Large intestine (tissue), 3 donors: ENCODE data around the gene PARM1. TPM values are rescaled to one million over a fixed set of nuclear protein-coding genes. Genes with fewer than 3 reads are reported as not detected.

ENCODE experiments used
- DNase-seq, 2 donors: peaks; one replicate each; pipeline versions ENCODE4 v3.0.0 to v3.0.0-alpha.2; 2013
- H3K27ac ChIP-seq: one replicate; pipeline ENCODE4 v1.5.1; 2013; ENCODE audit warnings: low read length
- H3K27me3 ChIP-seq: 2 replicates; pipeline ENCODE4 v1.6.1; 2013; ENCODE audit warnings: low read length; ENCODE audit not compliant: control insufficient read depth, insufficient read depth
- H3K36me3 ChIP-seq: 2 replicates; pipeline ENCODE4 v1.6.1; 2013; ENCODE audit warnings: low read length; ENCODE audit not compliant: control insufficient read depth, insufficient read depth
- H3K4me1 ChIP-seq: one replicate; pipeline ENCODE4 v1.6.1; 2013; ENCODE audit warnings: low read length; ENCODE audit not compliant: control insufficient read depth, insufficient read depth
- H3K4me3 ChIP-seq: one replicate; pipeline ENCODE4 v1.5.1; 2013; ENCODE audit warnings: low read length
- H3K9me3 ChIP-seq: one replicate; pipeline ENCODE4 v1.6.1; 2013; ENCODE audit warnings: mild to moderate bottlenecking, low read depth, low read length, moderate library complexity; ENCODE audit not compliant: control insufficient read depth
- WGBS: methylation state at CpG from one replicate; pipeline ENCODE4 v1.1.5; 2013; ENCODE audit warnings: low lambda C conversion rate; ENCODE audit not compliant: insufficient coverage; 5-methylcytosine and 5-hydroxymethylcytosine counted together
- polyA plus RNA-seq: library from polyadenylated mRNA; unstranded; fragments of 120-200 nt; gene quantifications from one replicate; pipeline ENCODE4 v1.2.1, GENCODE V29; 2013

Gene PARM1
- polyA plus RNA-seq, 1 donor: 38.2 TPM

DNA sequence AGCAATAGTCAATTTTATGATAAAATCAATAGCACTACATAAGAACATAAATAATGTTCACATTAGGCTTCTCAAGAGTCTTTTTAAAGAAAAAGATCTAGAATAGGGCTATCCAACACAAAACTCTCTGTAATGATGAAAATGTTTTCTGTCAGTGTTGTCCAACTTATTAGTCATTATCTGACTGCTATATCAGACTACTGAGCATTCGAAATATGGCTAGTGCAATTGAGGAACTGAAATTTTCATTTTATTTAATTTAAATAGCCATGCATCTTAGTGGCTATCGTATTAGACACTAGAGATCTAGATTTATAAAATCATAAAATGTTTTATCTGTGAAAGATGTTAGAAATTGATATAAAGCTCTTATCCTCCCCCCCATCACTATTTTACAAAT is 26.0 kb downstream of the PARM1 start:
- H3K27me3 ChIP-seq: no peaks in the 10 kb centered on the region
- no peak overlapping the region for H3K27ac ChIP-seq
- no peak overlapping the region for H3K4me3 ChIP-seq
- 100% methylated on average over 2 of the region's 2 CpGs for WGBS
- H3K36me3 ChIP-seq: peaks cover under 1% of the 10 kb centered on the region
- H3K4me1 ChIP-seq: no peaks in the 10 kb centered on the region
- peaks cover 8% of the 10 kb centered on the region for H3K9me3 ChIP-seq
- no peak for DNase-seq

DNA sequence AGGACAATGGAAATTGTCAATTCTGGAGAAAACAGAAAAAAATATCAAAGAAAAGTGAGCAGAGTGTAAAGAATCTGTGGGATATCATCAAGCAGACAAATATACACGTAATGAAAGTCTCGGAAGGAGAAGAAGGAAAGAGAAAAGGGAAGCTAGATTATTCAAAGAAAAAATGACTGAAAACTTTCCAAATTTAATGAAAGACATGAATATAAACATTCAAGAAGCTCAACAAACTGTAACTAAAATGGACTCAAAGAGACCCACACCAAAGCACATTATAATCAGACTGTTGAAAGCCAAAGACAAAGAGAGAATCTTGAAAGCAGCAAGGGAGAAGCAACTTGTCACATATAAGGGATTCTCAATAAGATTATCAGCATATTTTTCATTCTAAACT is 28.3 kb downstream of the PARM1 start:
- Histone ChIP-seq H3K4me1 (no peaks in the 10 kb centered on the region), H3K27ac (no peak overlapping the region), H3K4me3 (no peak overlapping the region), H3K36me3 (no peaks in the 10 kb centered on the region), H3K9me3 (peaks cover 8% of the 10 kb centered on the region), H3K27me3 (no peaks in the 10 kb centered on the region)
- 94% methylated on average over 2 of the region's 2 CpGs for WGBS
- DNase-seq: no peak

DNA sequence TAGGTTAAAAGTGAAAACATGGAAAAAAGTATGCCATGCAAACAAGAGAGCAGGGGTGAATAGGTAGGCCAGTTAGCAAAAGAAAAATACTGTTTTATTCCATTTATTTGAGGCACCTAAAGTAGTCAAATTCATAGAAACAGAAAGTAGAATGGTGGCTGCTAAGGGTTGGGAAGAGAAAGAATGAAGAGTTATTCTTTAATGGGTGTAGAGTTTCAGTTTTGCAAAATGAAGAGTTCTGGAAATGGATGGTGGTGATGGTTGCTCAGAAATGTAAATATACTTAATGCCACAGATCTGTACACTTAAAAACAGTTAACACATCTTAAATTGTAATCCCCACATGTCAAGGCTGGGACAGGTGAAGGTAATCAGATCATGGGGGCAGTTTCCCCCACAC is 29.7 kb downstream of the PARM1 start:
- no peaks in the 10 kb centered on the region for H3K4me1 ChIP-seq
- peaks cover 8% of the 10 kb centered on the region for H3K9me3 ChIP-seq
- no peaks in the 10 kb centered on the region for H3K27me3 ChIP-seq
- H3K27ac ChIP-seq: no peak overlapping the region
- DNase-seq: no peak
- no peak overlapping the region for H3K4me3 ChIP-seq
- H3K36me3 ChIP-seq: no peaks in the 10 kb centered on the region

DNA sequence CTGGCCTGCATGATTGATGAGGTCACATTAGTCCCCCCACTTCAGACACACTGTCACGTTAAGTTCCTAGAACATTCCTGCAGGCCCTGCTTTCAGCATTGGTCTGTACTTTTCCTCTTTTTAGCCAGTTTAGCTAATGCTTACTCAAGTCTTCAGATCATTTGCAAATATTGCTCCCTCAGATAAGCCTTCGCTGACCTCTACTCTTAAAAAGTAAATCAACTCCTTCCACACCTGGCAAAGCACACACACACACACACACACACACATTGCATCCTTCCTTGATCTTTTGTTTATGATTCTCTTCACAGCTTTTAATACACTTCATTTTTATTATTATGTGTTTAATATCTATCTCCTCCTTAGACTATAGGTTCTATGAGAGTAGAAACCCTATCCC is 31.4 kb downstream of the PARM1 start:
- no peaks in the 10 kb centered on the region for H3K27me3 ChIP-seq
- 40% methylated on average over 1 of the region's 2 CpGs for whole genome bisulfite sequencing

DNA sequence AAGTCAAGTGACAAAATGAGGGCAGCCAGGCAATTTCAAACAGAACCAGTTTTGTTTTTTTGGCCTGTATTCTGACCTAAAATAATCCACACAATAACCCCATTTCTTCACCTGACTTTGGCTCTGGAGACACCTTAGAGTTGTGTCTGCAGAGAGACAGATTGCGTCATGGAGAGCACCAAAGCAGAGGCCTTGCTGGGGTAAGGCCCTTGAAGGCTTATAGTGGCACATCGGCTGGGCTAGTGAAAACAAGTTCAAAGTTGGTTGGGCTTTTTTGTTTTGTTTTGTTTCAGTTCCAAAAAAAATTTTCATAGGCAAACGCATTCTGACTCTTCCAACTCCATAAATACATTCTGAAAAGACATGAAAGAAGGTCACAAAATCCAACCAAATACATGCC is 34.4 kb downstream of the PARM1 start:
- H3K9me3 ChIP-seq: no peaks in the 10 kb centered on the region
- H3K27me3 ChIP-seq: no peaks in the 10 kb centered on the region
- WGBS: 70% methylated on average over 2 of the region's 3 CpGs
- H3K36me3 ChIP-seq: no peaks in the 10 kb centered on the region
- peaks cover 23% of the 10 kb centered on the region for H3K4me1 ChIP-seq
- H3K27ac ChIP-seq: no peak overlapping the region
- no peak for DNase-seq
- no peak overlapping the region for H3K4me3 ChIP-seq

More for the DNA sequence above, 31.4 kb downstream of the PARM1 start:
- Histone ChIP-seq H3K36me3 (no peaks in the 10 kb centered on the region), H3K27ac (no peak overlapping the region), H3K4me3 (no peak overlapping the region), H3K9me3 (peaks cover 8% of the 10 kb centered on the region), H3K4me1 (peaks cover 6% of the 10 kb centered on the region)
- no peak for DNase-seq

DNA sequence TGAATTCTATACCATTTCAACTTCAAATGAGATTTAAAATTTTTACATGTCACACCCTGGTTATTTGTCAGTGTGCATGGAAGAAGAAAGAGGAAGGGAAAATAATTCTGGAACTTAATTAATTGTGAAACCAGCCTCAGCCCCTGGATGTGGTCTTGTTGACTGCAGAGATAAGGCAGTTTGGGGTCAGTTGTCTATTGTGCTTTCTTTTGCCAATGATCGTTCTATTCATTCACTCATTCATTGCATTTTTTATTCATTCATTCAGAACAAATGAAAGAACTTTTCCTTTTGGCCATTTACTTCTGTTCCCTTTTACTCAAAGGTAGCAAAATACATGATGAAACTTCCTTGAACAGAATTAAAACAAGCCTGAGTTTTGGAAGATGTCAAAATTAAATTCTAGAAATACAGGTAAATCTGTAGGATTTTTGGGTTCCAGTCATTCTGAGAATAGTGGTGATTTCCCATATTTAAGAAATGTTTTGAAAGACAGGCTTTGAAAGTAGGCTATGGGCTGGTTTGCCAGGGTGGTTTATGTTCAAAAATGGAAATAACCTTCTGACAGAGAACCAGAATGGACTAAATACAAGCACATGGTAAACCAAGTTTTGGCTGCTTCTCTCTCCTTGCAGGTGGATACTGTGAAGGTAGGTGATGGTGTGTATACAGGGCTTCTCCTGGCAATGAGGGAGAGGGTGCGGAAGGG is 35.7 kb downstream of the PARM1 start:
- no peaks in the 10 kb centered on the region for H3K9me3 ChIP-seq

DNA sequence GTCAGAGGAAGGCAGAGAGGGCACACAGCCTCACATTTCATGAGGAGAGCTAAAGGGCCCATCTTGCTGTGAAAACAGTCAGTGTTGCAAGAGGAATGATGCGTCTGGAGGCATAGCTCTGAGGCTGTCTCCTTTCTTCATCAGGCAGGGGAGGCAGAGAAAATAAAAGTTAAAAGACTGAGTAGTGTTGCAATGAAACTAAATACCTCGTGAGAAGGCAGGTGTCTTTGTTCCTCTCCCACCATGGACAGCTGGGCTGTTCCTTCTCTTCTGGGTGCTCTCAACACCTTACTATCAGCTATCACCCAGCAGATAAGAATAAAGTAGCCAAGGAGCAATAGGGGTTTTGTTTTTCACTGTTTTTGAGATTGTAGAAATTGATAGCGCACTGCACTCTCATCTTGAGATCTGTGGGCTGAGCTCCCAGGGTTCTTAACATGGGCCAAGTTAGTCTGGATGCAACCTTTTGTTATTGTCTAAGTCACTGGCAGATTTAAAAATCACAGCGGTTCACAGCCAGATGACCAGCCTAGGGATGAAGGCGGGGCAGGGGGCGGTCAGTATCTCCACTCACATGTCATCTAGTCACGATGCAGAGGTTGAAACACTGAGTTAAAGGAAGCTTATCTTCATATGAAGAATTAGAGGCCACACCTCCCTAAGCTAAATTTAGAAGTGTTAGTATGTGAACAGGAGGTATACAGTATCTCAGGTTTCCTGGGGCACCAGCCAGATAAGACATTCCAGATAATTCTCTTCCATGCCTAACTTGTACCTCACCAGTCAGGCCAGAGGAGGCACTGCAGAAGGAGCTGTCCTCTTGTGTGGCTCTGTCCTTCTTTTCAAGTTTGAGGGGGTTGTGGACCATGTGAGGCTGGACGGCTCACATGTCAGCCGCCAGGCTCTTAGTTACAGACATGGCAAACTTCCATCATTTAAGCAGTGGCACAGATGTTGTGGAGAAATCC is 36.9 kb downstream of the PARM1 start:
- WGBS: no CpG with 5 or more reads among the region's 9 CpGs
- H3K36me3 ChIP-seq: no peaks in the 10 kb centered on the region
- peak; percentile 80 to 86 for DNase-seq
- H3K9me3 ChIP-seq: no peaks in the 10 kb centered on the region
- H3K27me3 ChIP-seq: no peaks in the 10 kb centered on the region
- H3K27ac ChIP-seq: peak overlapping the region; percentile 83
- H3K4me3 ChIP-seq: no peak overlapping the region
- H3K4me1 ChIP-seq: peaks cover 23% of the 10 kb centered on the region

More for the DNA sequence above, 35.7 kb downstream of the PARM1 start:
- no peak overlapping the region for H3K4me3 ChIP-seq
- H3K27ac ChIP-seq: peak overlapping the region; percentile 83
- H3K27me3 ChIP-seq: no peaks in the 10 kb centered on the region
- H3K36me3 ChIP-seq: no peaks in the 10 kb centered on the region
- 67% methylated on average over 1 of the region's 2 CpGs for WGBS
- H3K4me1 ChIP-seq: peaks cover 23% of the 10 kb centered on the region
- DNase-seq: no peak

DNA sequence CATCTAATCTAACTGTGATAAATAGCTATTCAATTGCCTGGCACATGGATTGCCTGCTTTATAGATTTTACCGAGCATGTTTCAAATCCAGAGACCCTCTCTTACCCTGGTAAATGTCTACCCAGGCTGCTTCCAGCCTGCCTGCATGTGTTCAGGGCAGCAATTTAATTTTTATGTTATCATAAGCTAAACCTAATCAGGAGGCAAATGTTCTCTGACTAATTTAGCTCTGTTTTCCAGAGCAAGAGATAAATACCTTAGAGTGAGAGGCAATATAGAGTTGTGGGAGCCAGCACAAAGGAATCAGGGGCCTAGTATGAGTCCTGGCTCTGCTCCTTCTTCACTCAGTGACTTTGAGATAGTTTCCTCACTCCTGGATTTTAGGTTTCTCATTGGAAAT is 37.7 kb downstream of the PARM1 start:
- Histone ChIP-seq H3K4me1 (peaks cover 24% of the 10 kb centered on the region), H3K27me3 (no peaks in the 10 kb centered on the region), H3K4me3 (no peak overlapping the region), H3K9me3 (no peaks in the 10 kb centered on the region), H3K36me3 (no peaks in the 10 kb centered on the region), H3K27ac (peak overlapping the region; percentile 83)
- no CpG with 5 or more reads among the region's 1 CpG for WGBS
- DNase-seq: peak in 1 of 2 donors; percentile 32

DNA sequence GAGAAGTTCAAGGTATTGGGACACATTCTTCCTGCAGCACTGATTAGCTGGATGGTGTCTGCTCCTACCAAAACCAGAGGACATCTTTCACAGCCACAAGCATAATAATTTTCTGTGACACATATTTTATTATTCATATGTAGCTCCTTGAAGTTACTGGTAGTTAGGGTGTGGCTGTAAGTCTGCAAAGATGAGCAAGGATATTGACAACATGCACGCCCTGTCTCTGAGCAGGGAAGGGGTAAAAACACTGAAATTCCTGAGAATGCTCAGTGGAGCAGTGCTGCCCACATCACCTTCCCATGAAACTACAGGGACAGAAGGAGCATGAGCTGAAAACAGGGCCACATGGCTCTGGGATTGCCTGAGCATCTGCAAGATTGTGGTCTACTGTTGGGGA is 38.9 kb downstream of the PARM1 start:
- Histone ChIP-seq H3K36me3 (no peaks in the 10 kb centered on the region), H3K4me3 (no peak overlapping the region), H3K27me3 (no peaks in the 10 kb centered on the region), H3K4me1 (peaks cover 36% of the 10 kb centered on the region), H3K27ac (no peak overlapping the region), H3K9me3 (no peaks in the 10 kb centered on the region)
- no CpG with 5 or more reads among the region's 1 CpG for WGBS
- DNase-seq: no peak

DNA sequence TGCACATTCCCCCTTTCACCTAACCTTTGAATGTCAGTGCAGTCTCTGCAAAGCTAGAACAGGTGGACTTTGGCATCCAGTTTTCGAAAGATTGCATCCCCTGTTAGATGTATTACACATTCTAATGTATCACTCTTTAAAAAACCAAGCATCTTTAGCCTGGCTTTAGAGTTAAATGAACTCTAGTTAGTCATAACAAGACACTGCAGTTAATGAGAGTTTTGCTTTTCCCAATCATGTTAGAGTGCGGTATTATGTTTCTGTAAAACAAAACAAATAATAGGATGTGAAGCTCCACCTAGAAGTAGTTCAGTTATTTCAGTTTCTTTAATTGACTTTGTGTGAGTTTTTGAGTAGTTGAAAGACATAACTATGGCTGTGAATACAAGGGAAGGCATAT is 42.2 kb downstream of the PARM1 start:
- WGBS: 100% methylated on average over 1 of the region's 2 CpGs
- Histone ChIP-seq H3K36me3 (no peaks in the 10 kb centered on the region), H3K4me3 (no peak overlapping the region), H3K27ac (peak overlapping the region; percentile 37), H3K9me3 (peaks cover 6% of the 10 kb centered on the region), H3K4me1 (peaks cover 22% of the 10 kb centered on the region), H3K27me3 (no peaks in the 10 kb centered on the region)
- no peak for DNase-seq
